Hepatocyte (in vitro differentiated cells): ENCODE results near the gene CD8A.

ENCODE experiments used
- EZH2 ChIP-seq: fragments of 200-600 bp; sonication (generic); IDR thresholded peaks from 2 replicates; pipeline ENCODE4 v1.6.1; 2016; ENCODE audit warnings: antibody characterized with exemption, mild to moderate bottlenecking, borderline replicate concordance
- EZH2phosphoT487 ChIP-seq: fragments of 200-600 bp; sonication (generic); IDR thresholded peaks from one replicate; pipeline ENCODE4 v1.6.1; 2018; ENCODE audit warnings: antibody characterized with exemption, mild to moderate bottlenecking, low read depth, moderate library complexity; ENCODE audit not compliant: unreplicated experiment, severe bottlenecking
- TF ChIP-seq, protein P1 (sequence below): fragments of 200-600 bp; sonication (generic); IDR thresholded peaks from 2 replicates; pipeline ENCODE4 v1.5.1; 2016; ENCODE audit warnings: antibody characterized with exemption, mild to moderate bottlenecking; ENCODE audit not compliant: poor library complexity

DNA sequence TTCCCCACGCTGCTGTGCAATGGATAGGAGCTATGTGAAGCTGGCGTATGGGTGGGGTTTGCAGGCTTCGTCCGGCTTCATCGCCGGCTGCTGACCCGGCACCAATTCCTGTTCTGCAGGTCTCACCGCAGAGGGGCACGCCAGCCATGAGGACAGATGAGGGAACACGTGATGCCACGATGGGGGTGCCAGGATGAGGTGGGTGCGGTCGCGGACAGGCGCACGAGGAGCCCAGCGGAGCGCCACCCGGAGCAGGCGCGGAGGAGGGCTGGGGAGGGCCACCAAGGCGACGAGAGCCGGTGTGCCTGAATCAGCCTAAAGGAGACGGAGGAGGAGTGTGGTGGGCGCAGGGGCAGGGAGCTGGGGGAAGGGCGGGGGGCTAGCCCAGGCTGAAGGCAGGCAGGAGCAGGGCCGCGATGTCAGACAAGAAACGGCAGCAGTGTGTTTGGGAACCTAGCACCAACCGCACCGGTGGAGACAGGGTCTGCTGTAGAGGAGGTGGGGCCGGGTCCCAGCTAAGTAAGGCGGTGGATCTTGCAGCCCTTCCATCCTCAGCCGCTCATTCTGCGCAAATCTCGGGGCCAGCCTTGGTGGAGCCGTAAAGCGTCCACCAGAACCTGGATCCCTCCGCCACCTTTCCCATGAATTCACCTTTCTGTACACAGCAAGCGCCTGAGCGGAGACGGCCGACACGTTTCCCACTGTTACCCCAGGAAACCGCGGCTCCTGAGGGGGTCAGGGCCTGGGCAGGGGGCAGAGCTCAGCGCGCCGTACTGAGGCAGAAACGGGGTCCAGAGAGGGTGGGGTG lies 17.0 kb upstream of the CD8A start:
- no peak for TF ChIP-seq EZH2phosphoT487
- TF ChIP-seq, protein P1, sequence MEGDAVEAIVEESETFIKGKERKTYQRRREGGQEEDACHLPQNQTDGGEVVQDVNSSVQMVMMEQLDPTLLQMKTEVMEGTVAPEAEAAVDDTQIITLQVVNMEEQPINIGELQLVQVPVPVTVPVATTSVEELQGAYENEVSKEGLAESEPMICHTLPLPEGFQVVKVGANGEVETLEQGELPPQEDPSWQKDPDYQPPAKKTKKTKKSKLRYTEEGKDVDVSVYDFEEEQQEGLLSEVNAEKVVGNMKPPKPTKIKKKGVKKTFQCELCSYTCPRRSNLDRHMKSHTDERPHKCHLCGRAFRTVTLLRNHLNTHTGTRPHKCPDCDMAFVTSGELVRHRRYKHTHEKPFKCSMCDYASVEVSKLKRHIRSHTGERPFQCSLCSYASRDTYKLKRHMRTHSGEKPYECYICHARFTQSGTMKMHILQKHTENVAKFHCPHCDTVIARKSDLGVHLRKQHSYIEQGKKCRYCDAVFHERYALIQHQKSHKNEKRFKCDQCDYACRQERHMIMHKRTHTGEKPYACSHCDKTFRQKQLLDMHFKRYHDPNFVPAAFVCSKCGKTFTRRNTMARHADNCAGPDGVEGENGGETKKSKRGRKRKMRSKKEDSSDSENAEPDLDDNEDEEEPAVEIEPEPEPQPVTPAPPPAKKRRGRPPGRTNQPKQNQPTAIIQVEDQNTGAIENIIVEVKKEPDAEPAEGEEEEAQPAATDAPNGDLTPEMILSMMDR: no peak
- no peak for TF ChIP-seq EZH2
